ENCODE results near the gene KIF17. TPM values are rescaled to one million over a fixed set of nuclear protein-coding genes. Genes with fewer than 3 reads are reported as not detected.

Gene KIF17
- total RNA-seq, 3 donors from 2014 or later (not counting 1 experiment from before 2014, with no cell fraction given), result not detected

- Histone ChIP-seq H3K36me3 (ENCODE audit: control insufficient read depth, insufficient read depth, low read length) (no peaks in the 10 kb centered on the region), H3K27me3 (ENCODE audit: control insufficient read depth, insufficient read depth, low read length) (no peaks in the 10 kb centered on the region), H3K9me3 (ENCODE audit: control insufficient read depth, insufficient read depth, low read length) (no peaks in the 10 kb centered on the region), H3K27ac (ENCODE audit: low read length) (no peak overlapping the region), H3K4me1 (ENCODE audit: control insufficient read depth, insufficient read depth, low read length) (no peaks in the 10 kb centered on the region), H3K4me3 (ENCODE audit: low read length) (no peak overlapping the region)
- ATAC-seq, result no peak
- H3K27ac Mint-ChIP-seq, result no peak overlapping the region
- no peak for TF ChIP-seq CTCF (IDR thresholded peaks at IDR 0.05)
- intact Hi-C loops (cut with micrococcal nuclease), result no loop called here
- no peak for DNase-seq
- no peak overlapping the region for H3K4me3 Mint-ChIP-seq
- peaks cover 10 to 21% of the 10 kb centered on the region in 2 donors for H3K27me3 Mint-ChIP-seq (ENCODE audit: low read depth in 2 of 2)
- WGBS (ENCODE audit: insufficient coverage), result 92% methylated on average over 3 of the region's 3 CpGs
- H3K9me3 Mint-ChIP-seq, result no peaks in the 10 kb centered on the region
- H3K36me3 Mint-ChIP-seq, result no peaks in the 10 kb centered on the region
- no peaks in the 10 kb centered on the region for H3K4me1 Mint-ChIP-seq
Observed at GRCh38 chr1:20625176-20626097, 92.4 kb downstream of the KIF17 start.

- intact Hi-C loops (cut with micrococcal nuclease), result no loop called here
- Mint-ChIP-seq H3K9me3 (no peaks in the 10 kb centered on the region), H3K36me3 (no peaks in the 10 kb centered on the region), H3K27me3 (ENCODE audit: low read depth in 2 of 2) (peaks cover 12 to 21% of the 10 kb centered on the region in 2 donors), H3K27ac (no peak overlapping the region), H3K4me3 (no peak overlapping the region), H3K4me1 (no peaks in the 10 kb centered on the region)
- WGBS (ENCODE audit: insufficient coverage), result 79% methylated on average over 1 of the region's 1 CpG
- H3K36me3 ChIP-seq (ENCODE audit: control insufficient read depth, insufficient read depth, low read length), result no peaks in the 10 kb centered on the region
- no peak for TF ChIP-seq CTCF (IDR thresholded peaks at IDR 0.05)
- DNase-seq, result no peak
- no peak for ATAC-seq
- no peaks in the 10 kb centered on the region for H3K9me3 ChIP-seq (ENCODE audit: control insufficient read depth, insufficient read depth, low read length)
- no peaks in the 10 kb centered on the region for H3K27me3 ChIP-seq (ENCODE audit: control insufficient read depth, insufficient read depth, low read length)
- H3K27ac ChIP-seq (ENCODE audit: low read length), result no peak overlapping the region
- H3K4me1 ChIP-seq (ENCODE audit: control insufficient read depth, insufficient read depth, low read length), result no peaks in the 10 kb centered on the region
- H3K4me3 ChIP-seq (ENCODE audit: low read length), result no peak overlapping the region
Observed at GRCh38 chr1:20624709-20625108, 93.1 kb downstream of the KIF17 start.

GRCh38 chr1:20621012-20621411 lies 96.8 kb downstream of the KIF17 start:
- WGBS (ENCODE audit: insufficient coverage), result 86% methylated on average over 6 of the region's 6 CpGs
- Mint-ChIP-seq H3K36me3 (no peaks in the 10 kb centered on the region), H3K27ac (no peak overlapping the region), H3K9me3 (no peaks in the 10 kb centered on the region), H3K4me3 (no peak overlapping the region), H3K27me3 (ENCODE audit: low read depth in 2 of 2) (peaks cover 0 to 11% of the 10 kb centered on the region in 2 donors), H3K4me1 (no peaks in the 10 kb centered on the region)
- Histone ChIP-seq H3K27ac (ENCODE audit: low read length) (no peak overlapping the region), H3K9me3 (ENCODE audit: control insufficient read depth, insufficient read depth, low read length) (no peaks in the 10 kb centered on the region), H3K4me1 (ENCODE audit: control insufficient read depth, insufficient read depth, low read length) (no peaks in the 10 kb centered on the region), H3K27me3 (ENCODE audit: control insufficient read depth, insufficient read depth, low read length) (no peaks in the 10 kb centered on the region), H3K4me3 (ENCODE audit: low read length) (no peak overlapping the region), H3K36me3 (ENCODE audit: control insufficient read depth, insufficient read depth, low read length) (no peaks in the 10 kb centered on the region)
- ATAC-seq, result no peak
- intact Hi-C loops (cut with micrococcal nuclease), result no loop called here
- TF ChIP-seq CTCF (IDR thresholded peaks at IDR 0.05), result no peak
- no peak for DNase-seq

All from natural killer cell (primary cell).